Anterior cingulate cortex (tissue), 58 donors: ENCODE data around the gene KANSL3.

Experiments used
- DNase-seq, 58 donors: peaks; one replicate each; lab custom pipeline; 2025; lab: John Stamatoyannopoulos, UW

The KANSL3 gene

GRCh38 chr2:96616128-96616527, 22.0 kb downstream of the KANSL3 start:
- no peak for DNase-seq

DNA sequence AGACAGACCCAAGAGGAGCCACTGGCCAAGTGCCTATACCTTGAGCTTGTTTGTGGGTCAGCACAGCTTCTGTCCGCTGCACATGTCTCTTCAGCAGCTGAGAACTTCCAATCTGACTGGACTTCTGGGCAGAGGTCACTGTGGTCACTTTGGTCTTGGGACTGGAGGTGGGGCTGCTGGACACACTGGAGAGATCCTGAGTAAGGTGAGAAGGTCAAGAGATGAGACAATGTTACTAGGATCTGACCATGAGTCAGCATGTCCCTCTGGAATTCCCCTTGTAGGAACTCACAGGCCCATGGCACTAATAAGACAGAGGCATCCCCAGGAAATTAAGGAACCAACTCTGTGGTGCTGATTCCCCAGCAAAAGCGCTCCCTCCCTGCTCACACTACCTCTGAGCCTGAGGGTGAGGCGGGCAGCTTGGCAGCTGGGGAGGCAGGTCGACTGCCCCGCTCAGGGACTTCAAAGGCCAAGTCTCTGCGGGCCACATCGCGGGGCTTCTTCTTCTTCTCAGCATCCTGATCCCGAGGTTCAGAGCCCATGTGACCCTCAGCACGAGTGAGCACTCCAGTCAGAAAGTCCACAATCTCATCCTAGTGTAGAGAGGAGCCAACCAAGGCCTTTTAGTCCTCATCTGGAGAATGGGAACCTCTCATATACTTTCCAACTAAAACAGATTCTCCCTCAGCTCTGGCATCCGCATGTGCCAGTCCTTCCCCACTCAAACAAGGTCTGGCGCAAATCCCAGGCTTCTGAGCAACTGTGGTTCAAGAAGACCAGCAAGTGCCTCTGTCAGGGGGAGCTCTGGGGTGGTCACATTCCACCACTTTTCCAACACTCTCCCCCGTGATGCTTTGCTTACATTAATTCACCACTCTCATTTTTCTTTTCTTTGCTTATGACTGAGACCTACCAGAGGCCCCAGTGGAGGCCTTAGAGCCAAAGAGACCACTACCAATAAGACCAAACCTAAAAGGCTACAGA, 29.4 kb downstream of the KANSL3 start:
- peak in 2 of 58 donors; percentile 9 to 10 for DNase-seq

GRCh38 chr2:96604104-96604503, 34.0 kb downstream of the KANSL3 start:
- no peak for DNase-seq

- no peak for DNase-seq
Measured at GRCh38 chr2:96602330-96602823, 35.7 kb downstream of the KANSL3 start.

- DNase-seq: no peak
Measured at GRCh38 chr2:96601382-96602292, 36.5 kb downstream of the KANSL3 start.

- no peak for DNase-seq
Measured at GRCh38 chr2:96599941-96600340, 38.2 kb downstream of the KANSL3 start.

GRCh38 chr2:96596596-96596995, 41.5 kb downstream of the KANSL3 start:
- DNase-seq: no peak

DNA sequence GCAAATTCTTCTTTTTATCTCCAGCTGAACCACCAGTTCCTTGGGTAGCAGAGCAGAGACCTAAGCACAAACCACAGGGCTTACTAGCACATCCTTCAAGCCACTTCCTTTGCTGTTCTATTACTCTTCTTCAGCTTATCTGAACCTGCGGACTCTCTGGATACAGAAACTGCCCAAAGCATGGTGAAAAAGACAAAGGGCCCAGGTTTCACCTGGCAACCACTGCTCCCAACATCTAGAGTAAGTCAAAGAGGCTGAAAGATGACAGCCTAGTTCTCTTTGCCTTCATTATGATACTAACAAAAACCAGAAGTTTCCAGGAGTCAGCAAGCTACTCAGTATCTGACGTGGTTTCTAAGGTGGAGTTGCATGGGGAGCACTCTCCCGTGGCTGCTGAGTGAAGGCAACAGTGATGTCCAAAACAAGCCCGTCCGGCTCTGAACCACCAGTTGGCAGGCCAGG, 43.4 kb downstream of the KANSL3 start:
- DNase-seq: no peak

GRCh38 chr2:96594282-96594681, 43.8 kb downstream of the KANSL3 start:
- no peak for DNase-seq

DNA sequence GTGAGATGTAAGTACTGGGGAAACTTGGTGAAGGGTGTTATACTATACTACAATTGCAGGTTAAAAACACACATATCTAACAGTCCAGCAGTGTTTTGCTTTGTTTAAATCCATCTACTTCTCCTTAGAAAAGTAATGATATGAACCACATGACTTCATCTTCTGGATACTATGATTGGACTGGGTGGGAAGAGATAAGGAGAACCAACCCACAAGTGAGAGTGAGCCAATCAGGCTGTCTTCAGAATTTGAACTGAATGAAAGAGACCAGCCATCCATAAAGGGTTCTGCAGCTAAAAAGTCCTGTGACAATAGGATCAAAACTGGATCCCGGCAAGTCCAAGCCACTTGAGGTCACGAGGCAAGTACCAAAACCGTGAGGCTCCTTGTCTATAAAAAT, 46.6 kb downstream of the KANSL3 start:
- DNase-seq: no peak

- no peak for DNase-seq
Measured at GRCh38 chr2:96591054-96591453, 47.1 kb downstream of the KANSL3 start.

DNA sequence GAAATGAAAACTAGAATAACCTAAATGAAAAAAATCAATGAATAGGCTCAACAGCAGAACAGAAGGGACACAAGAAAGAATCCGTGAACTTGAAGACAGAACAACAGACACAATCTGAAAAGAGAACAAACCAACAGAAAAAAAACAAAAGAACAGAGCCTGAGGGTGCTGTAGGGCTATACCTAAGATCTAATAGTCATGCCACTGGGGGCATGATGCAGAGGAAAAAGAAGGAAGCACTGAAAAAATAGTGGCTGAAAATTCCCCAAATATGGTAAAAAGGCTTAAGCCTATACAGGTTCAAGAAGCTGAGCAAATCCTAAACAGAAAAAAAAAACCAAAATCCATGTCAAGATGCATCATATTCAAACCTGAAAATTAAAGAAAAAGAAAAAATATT, 50.3 kb downstream of the KANSL3 start:
- no peak for DNase-seq

DNA sequence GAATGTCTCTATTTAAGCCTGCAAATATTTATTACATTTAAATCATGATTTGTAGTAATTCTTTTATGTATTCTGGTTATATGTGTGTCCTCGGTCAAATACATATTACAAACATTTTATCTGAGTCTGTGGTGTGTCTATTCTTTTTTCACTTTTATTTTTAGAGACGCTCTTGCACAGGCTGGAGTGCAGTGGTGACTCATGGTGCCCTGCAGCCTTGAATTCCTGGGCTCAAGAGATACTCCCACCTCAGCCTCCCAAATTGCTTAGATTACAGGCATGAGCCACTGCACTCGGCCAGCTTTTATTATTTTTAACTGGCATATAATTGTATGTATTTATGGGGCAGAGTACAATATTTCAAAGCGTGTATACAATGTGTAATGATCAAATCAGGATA, 54.1 kb downstream of the KANSL3 start:
- no peak for DNase-seq

GRCh38 chr2:96580771-96581170, 57.3 kb downstream of the KANSL3 start:
- DNase-seq: peak in 3 of 58 donors; percentile 8 to 15 (median 10)

- DNase-seq: no peak
Measured at GRCh38 chr2:96579422-96579821, 58.7 kb downstream of the KANSL3 start.

- no peak for DNase-seq
Measured at GRCh38 chr2:96578731-96579130, 59.4 kb downstream of the KANSL3 start.

- DNase-seq: no peak
Measured at GRCh38 chr2:96577501-96577900, 60.6 kb downstream of the KANSL3 start.

GRCh38 chr2:96575785-96576456, 62.2 kb downstream of the KANSL3 start:
- DNase-seq: no peak

DNA sequence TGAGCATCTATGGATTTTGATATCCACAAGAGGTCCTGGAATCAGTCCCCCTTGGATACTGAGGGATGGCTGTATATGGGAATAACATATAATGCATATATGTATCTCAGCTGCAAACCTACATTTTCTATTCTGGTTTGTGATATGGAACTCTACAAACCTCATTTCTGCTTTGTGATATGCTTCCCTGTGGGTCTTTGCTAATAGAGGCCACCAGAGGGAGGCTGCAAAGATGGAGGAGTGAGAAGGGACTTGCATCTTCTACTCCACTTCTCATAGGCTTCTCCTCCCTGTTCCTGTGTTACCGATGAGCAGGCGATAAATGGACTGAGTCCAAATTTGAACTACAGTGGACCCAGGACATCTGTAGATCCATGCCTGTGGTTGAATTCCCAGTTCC, 63.7 kb downstream of the KANSL3 start:
- no peak for DNase-seq

- no peak for DNase-seq
Measured at GRCh38 chr2:96568094-96568493, 70.0 kb downstream of the KANSL3 start.
